ENCODE measurements around the gene PROZ.

The PROZ gene

GRCh38 chr13:113172419-113172926 is 14.0 kb downstream of the PROZ start:
- no peaks in the 10 kb centered on the region for H3K27me3 ChIP-seq (ENCODE audit: control insufficient read depth, insufficient read depth, low read length)
- no peak overlapping the region for H3K4me3 ChIP-seq (ENCODE audit: low read depth, low read length)
- peaks cover 4% of the 10 kb centered on the region; the same call in 1 of the 2 replicates for H3K4me1 ChIP-seq (ENCODE audit: control insufficient read depth, insufficient read depth, low read length)
- no peak overlapping the region for H3K9ac ChIP-seq (ENCODE audit: low read depth, low read length)
- no peaks in the 10 kb centered on the region for H3K9me3 ChIP-seq (ENCODE audit: control insufficient read depth, insufficient read depth, low read length)
- no peak overlapping the region for H3K27ac ChIP-seq (ENCODE audit: low read depth, low read length)
- peaks cover 61% of the 10 kb centered on the region for H3K36me3 ChIP-seq (ENCODE audit: control insufficient read depth, insufficient read depth, low read length)

GRCh38 chr13:113176280-113176679 is 17.8 kb downstream of the PROZ start:
- no peak overlapping the region for H3K4me3 ChIP-seq (ENCODE audit: low read depth, low read length)
- no peak overlapping the region for H3K27ac ChIP-seq (ENCODE audit: low read depth, low read length)
- H3K36me3 ChIP-seq (ENCODE audit: control insufficient read depth, insufficient read depth, low read length): peaks cover 90% of the 10 kb centered on the region
- H3K4me1 ChIP-seq (ENCODE audit: control insufficient read depth, insufficient read depth, low read length): peaks cover 14% of the 10 kb centered on the region
- no peaks in the 10 kb centered on the region for H3K9me3 ChIP-seq (ENCODE audit: control insufficient read depth, insufficient read depth, low read length)
- no peaks in the 10 kb centered on the region for H3K27me3 ChIP-seq (ENCODE audit: control insufficient read depth, insufficient read depth, low read length)
- no peak overlapping the region for H3K9ac ChIP-seq (ENCODE audit: low read depth, low read length)

DNA sequence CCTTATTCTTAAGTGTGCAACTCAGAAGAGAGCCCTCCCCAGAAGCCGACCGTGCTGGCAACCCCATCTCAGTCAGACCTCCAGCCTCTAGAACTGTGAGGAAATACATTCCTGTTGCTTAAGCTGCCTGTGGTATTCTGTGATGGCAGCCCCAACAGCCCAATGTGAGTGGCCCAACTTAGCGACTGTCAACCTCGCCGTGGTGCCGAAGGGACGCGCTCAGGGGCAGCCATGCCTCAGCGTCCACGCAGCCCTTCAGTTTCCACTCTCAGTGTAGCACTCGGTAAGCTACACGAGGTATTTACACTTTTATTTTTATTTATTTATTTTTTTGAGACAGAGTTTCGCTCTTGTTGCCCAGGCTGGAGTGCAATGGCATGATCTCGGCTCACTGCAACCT is 18.4 kb downstream of the PROZ start:
- Histone ChIP-seq H3K9me3 (ENCODE audit: control insufficient read depth, insufficient read depth, low read length) (no peaks in the 10 kb centered on the region), H3K27me3 (ENCODE audit: control insufficient read depth, insufficient read depth, low read length) (no peaks in the 10 kb centered on the region), H3K36me3 (ENCODE audit: control insufficient read depth, insufficient read depth, low read length) (peaks cover 90% of the 10 kb centered on the region), H3K27ac (ENCODE audit: low read depth, low read length) (no peak overlapping the region), H3K9ac (ENCODE audit: low read depth, low read length) (no peak overlapping the region), H3K4me1 (ENCODE audit: control insufficient read depth, insufficient read depth, low read length) (peaks cover 14% of the 10 kb centered on the region), H3K4me3 (ENCODE audit: low read depth, low read length) (no peak overlapping the region)

DNA sequence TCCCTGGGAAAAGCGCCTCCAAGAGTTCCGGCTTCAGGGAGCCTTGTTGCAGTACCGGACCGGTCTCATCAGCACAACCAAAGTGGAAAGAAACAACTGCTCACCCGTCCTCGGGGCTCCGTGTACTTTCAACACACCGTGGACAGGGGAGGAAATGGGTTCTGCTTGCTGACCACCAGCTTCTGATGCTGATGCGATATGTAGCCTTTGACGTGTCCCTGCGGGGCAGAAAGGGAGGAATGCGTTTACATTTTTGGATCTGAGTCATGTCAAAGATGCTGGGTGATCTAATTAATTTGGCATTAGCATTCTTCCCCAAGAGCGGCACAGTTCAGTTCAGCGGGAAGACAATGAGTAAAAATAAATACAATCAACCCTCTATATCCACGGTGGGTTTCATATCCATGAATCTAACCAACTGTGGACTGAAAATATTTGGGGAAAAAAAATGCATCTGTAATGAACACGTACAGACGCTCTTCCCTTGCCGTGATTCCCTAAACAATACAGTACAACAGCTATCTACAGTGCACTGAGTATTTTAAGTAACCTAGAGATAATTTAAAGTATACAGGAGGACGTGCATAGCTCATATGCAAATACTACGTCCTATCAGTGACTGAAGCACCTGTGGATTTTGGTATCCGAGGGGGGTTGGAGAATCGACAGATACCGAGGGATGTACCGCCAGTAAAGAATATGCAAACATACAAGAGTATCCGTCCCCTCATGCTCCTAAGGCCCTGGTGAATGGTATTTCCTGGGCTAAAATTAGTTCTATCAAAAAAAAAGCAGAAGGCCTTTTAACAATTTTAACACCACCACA is 19.8 kb downstream of the PROZ start:
- Histone ChIP-seq H3K27me3 (ENCODE audit: control insufficient read depth, insufficient read depth, low read length) (no peaks in the 10 kb centered on the region), H3K9ac (ENCODE audit: low read depth, low read length) (no peak overlapping the region), H3K27ac (ENCODE audit: low read depth, low read length) (peak overlapping the region; percentile 94), H3K36me3 (ENCODE audit: control insufficient read depth, insufficient read depth, low read length) (peaks cover 92% of the 10 kb centered on the region), H3K4me1 (ENCODE audit: control insufficient read depth, insufficient read depth, low read length) (peaks cover 14% of the 10 kb centered on the region), H3K9me3 (ENCODE audit: control insufficient read depth, insufficient read depth, low read length) (no peaks in the 10 kb centered on the region), H3K4me3 (ENCODE audit: low read depth, low read length) (no peak overlapping the region)

GRCh38 chr13:113178896-113179167 is 20.4 kb downstream of the PROZ start:
- no peak overlapping the region for H3K4me3 ChIP-seq (ENCODE audit: low read depth, low read length)
- H3K27ac ChIP-seq (ENCODE audit: low read depth, low read length): peak overlapping the region; percentile 94
- no peak overlapping the region for H3K9ac ChIP-seq (ENCODE audit: low read depth, low read length)
- H3K27me3 ChIP-seq (ENCODE audit: control insufficient read depth, insufficient read depth, low read length): no peaks in the 10 kb centered on the region
- no peaks in the 10 kb centered on the region for H3K9me3 ChIP-seq (ENCODE audit: control insufficient read depth, insufficient read depth, low read length)
- H3K36me3 ChIP-seq (ENCODE audit: control insufficient read depth, insufficient read depth, low read length): peaks cover 93% of the 10 kb centered on the region
- peaks cover 14% of the 10 kb centered on the region for H3K4me1 ChIP-seq (ENCODE audit: control insufficient read depth, insufficient read depth, low read length)

DNA sequence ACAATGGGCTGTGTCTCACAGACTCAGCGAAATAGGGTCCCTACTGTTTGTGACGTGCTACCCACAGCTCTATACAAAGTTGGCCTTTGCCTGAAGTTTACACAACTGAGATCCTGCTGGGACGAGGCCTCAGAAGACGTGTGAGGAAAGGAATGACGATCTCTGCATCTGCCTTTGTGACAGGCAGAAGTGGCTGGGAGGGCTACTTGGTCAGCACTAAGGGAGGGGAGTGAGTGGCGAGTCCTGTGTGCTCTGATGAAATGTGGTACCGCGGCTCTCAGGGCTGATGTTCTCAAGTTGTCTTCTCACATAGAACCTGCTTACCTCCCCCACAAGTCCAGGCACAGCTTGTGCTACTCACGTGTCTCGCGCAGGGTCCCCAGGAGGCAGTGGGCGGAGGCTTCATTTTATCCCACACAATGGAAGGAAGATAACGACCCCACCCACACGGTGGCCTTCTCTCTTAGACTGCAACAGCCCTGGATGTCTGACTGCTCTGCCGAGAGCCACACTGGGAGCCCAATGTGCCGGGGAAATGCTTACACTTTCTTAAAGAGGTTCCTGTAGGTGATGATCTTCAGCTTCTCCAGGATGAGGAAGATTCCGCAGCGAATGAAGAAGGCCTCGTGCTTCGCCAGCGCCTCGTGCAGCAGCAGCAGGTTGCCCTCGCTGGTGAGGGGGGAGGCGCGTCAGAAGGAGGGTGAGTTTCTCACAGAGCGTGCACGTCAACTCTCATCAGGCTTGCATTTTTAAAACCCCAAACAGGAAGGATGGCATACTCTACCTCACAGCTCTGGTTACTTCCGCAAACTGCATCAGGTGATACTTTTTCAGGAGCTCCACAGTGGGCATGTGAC is 21.2 kb downstream of the PROZ start:
- Histone ChIP-seq H3K27ac (ENCODE audit: low read depth, low read length) (peak overlapping the region; percentile 94), H3K27me3 (ENCODE audit: control insufficient read depth, insufficient read depth, low read length) (no peaks in the 10 kb centered on the region), H3K9me3 (ENCODE audit: control insufficient read depth, insufficient read depth, low read length) (no peaks in the 10 kb centered on the region), H3K36me3 (ENCODE audit: control insufficient read depth, insufficient read depth, low read length) (peaks cover 96% of the 10 kb centered on the region), H3K9ac (ENCODE audit: low read depth, low read length) (no peak overlapping the region), H3K4me3 (ENCODE audit: low read depth, low read length) (no peak overlapping the region), H3K4me1 (ENCODE audit: control insufficient read depth, insufficient read depth, low read length) (peaks cover 14% of the 10 kb centered on the region)

DNA sequence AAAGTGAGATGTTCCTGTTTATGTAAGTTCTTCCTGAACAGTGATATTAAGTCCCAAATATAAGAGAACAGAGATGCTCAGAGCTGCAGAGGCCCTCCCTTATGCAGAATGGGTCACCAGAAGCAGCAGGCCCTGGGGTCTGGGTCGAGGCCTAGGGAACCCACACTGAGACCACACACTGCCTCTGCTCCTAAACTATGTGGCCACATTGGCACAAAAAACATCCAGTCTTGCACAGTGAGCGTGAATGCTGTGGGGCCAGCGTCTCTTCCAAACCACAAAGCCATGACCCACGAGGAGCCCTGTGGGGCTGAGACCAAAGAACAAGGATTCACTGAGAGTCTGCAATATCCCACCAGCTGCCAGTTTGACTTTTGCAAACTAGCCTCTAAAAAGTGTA is 23.6 kb downstream of the PROZ start:
- H3K36me3 ChIP-seq (ENCODE audit: control insufficient read depth, insufficient read depth, low read length): peaks cover 97% of the 10 kb centered on the region

DNA sequence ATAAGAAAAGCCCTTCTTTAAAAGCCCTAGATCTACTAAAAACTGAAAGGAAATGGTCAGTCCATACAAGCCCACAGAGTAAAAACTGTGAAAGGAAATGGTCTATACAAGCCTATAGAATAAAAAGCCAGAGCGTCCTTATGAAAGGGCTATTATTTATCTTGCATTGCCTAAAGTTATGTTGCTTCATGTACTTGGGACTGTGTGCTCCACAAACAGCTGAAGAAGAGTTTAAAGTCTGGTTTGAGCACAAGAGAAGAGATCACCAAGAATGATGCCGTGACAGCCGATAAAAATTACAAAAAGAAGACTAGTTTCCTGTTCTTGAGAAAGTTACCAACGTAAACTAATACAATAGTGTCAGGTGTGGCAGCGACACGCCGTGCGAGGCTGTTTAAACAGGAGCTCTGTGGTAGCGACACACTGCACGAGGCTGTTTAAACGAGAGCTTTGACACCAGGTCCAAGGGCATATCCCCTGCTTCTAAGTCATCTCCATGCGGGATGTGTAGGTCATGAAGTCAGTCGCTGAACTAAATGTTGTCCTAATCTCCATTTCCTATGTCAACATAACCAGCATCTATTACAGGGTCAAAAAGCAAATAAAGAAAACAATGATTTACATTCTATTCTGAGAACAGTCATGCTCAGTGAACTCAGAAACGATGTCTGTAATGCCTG is 25.1 kb downstream of the PROZ start:
- H3K9me3 ChIP-seq (ENCODE audit: control insufficient read depth, insufficient read depth, low read length): no peaks in the 10 kb centered on the region
- H3K27ac ChIP-seq (ENCODE audit: low read depth, low read length): no peak overlapping the region
- no peaks in the 10 kb centered on the region for H3K27me3 ChIP-seq (ENCODE audit: control insufficient read depth, insufficient read depth, low read length)
- no peak overlapping the region for H3K9ac ChIP-seq (ENCODE audit: low read depth, low read length)
- no peak overlapping the region for H3K4me3 ChIP-seq (ENCODE audit: low read depth, low read length)
- peaks cover 14% of the 10 kb centered on the region for H3K4me1 ChIP-seq (ENCODE audit: control insufficient read depth, insufficient read depth, low read length)
- H3K36me3 ChIP-seq (ENCODE audit: control insufficient read depth, insufficient read depth, low read length): peaks cover 98% of the 10 kb centered on the region

More for the DNA sequence above, 23.6 kb downstream of the PROZ start:
- Histone ChIP-seq H3K4me3 (ENCODE audit: low read depth, low read length) (no peak overlapping the region), H3K9ac (ENCODE audit: low read depth, low read length) (no peak overlapping the region), H3K27me3 (ENCODE audit: control insufficient read depth, insufficient read depth, low read length) (no peaks in the 10 kb centered on the region), H3K27ac (ENCODE audit: low read depth, low read length) (no peak overlapping the region), H3K9me3 (ENCODE audit: control insufficient read depth, insufficient read depth, low read length) (no peaks in the 10 kb centered on the region), H3K4me1 (ENCODE audit: control insufficient read depth, insufficient read depth, low read length) (peaks cover 14% of the 10 kb centered on the region)

DNA sequence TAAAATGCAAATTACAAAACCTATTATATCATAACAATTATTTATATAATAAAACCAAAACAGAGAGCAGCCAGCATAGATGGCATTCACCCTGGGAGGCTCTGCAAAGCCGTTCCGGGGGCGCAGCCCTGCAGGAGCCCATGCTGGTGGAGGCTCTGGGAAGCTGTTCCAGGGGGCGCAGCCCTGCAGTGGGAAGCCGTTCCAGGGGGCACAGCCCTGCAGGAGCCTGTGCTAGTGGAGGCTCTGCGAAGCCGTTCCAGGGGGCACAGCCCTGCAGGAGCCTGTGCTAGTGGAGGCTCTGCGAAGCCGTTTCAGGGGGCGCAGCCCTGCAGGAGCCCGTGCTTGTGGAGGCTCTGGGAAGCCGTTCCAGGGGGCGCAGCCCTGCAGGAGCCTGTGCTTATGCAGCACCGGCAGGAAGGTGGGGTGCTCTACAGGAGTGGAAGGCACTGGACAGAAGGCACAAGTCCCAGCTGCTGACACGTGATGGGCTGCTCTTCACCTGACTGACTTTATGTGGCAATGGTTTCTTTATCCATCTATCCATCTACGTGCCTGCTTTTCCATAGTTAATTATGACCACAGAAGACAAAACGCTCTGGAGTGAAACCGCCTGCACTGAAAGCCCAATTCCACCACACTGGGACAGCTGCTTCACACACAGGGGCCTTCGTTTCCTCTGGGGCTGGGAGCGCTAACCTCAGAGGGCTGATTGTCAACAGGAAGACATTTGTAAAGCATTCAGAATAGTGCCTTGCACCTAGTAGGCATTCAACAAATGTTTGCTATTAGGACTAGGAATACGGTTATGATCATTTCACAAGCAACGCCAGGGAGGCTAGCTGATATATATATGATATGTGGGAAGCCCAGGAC is 26.4 kb downstream of the PROZ start:
- H3K9me3 ChIP-seq (ENCODE audit: control insufficient read depth, insufficient read depth, low read length): no peaks in the 10 kb centered on the region
- H3K36me3 ChIP-seq (ENCODE audit: control insufficient read depth, insufficient read depth, low read length): peaks cover 96% of the 10 kb centered on the region
- no peaks in the 10 kb centered on the region for H3K27me3 ChIP-seq (ENCODE audit: control insufficient read depth, insufficient read depth, low read length)
- H3K27ac ChIP-seq (ENCODE audit: low read depth, low read length): no peak overlapping the region
- peaks cover 6% of the 10 kb centered on the region for H3K4me1 ChIP-seq (ENCODE audit: control insufficient read depth, insufficient read depth, low read length)
- no peak overlapping the region for H3K4me3 ChIP-seq (ENCODE audit: low read depth, low read length)
- H3K9ac ChIP-seq (ENCODE audit: low read depth, low read length): no peak overlapping the region
